Neural cell (in vitro differentiated cells): ENCODE measurements around the gene ITLN2. TPM values are rescaled to one million over a fixed set of nuclear protein-coding genes. Genes with fewer than 3 reads are reported as not detected.

Experiments used
- H2AFZ ChIP-seq: fragments of 200-600, 300-800 bp; sonication (generic), shearing (Covaris generic); 2 replicates; pipeline ENCODE4 v1.6.0; 2014; ENCODE audit warnings: low read depth, mild to moderate bottlenecking, antibody characterized with exemption, low read length, moderate library complexity
- H3F3A ChIP-seq: fragments of 200-600 bp; shearing (Covaris generic); 2 replicates; pipeline ENCODE4 v1.6.1; 2016; ENCODE audit warnings: mild to moderate bottlenecking, moderate library complexity, mixed read lengths, antibody characterized with exemption, low read length; ENCODE audit not compliant: insufficient read depth, poor library complexity, severe bottlenecking
- H3K27ac ChIP-seq: fragments of 200-600, 300-800 bp; sonication (generic), shearing (Covaris generic); 2 replicates; pipeline ENCODE4 v1.5.1; 2014; ENCODE audit warnings: mild to moderate bottlenecking, low read length, moderate library complexity
- H3K27me3 ChIP-seq: fragments of 300-800, 200-600 bp; sonication (generic), shearing (Covaris generic); 2 replicates; pipeline ENCODE4 v1.6.0; 2014; ENCODE audit warnings: mild to moderate bottlenecking, low read depth, low read length, moderate library complexity; ENCODE audit not compliant: insufficient read depth
- H3K36me3 ChIP-seq: fragments of 300-800, 200-600 bp; sonication (generic), shearing (Covaris generic); 2 replicates; pipeline ENCODE4 v1.5.1; 2014; ENCODE audit warnings: mild to moderate bottlenecking, antibody characterized with exemption, low read length, moderate library complexity; ENCODE audit not compliant: insufficient read depth
- H3K4me2 ChIP-seq: fragments of 300-800, 200-600 bp; sonication (generic), shearing (Covaris generic); 2 replicates; pipeline ENCODE4 v1.6.0; 2014; ENCODE audit warnings: mild to moderate bottlenecking, low read length
- H3K4me3 ChIP-seq: fragments of 300-800, 200-600 bp; sonication (generic), shearing (Covaris generic); 2 replicates; pipeline ENCODE4 v1.5.1; 2014; ENCODE audit warnings: mild to moderate bottlenecking, low read length, moderate library complexity
- H3K79me2 ChIP-seq: fragments of 200-600 bp; shearing (Covaris generic); replicated peaks from 2 replicates; pipeline ENCODE4 v1.6.0; 2014; ENCODE audit warnings: mild to moderate bottlenecking, low read length, moderate library complexity; ENCODE audit not compliant: insufficient read depth
- H3K9ac ChIP-seq: fragments of 300-800, 200-600 bp; sonication (generic), shearing (Covaris generic); 2 replicates; pipeline ENCODE4 v1.6.1; 2016; ENCODE audit warnings: mild to moderate bottlenecking, low read length, mixed read lengths
- H3K9me2 ChIP-seq: fragments of 200-600 bp; shearing (Covaris generic); 2 replicates; pipeline ENCODE4 v1.6.1; 2016; ENCODE audit warnings: mild to moderate bottlenecking, low read length, mixed read lengths; ENCODE audit not compliant: insufficient read depth
- H3K9me3 ChIP-seq: fragments of 200-600, 300-800 bp; sonication (generic), shearing (Covaris generic); 2 replicates; pipeline ENCODE4 v1.6.1; 2016; ENCODE audit warnings: mild to moderate bottlenecking, mixed run types, low read length, moderate library complexity, mixed read lengths
- H4K20me1 ChIP-seq: fragments of 200-600 bp; shearing (Covaris generic); 2 replicates; pipeline ENCODE4 v1.6.1; 2016; ENCODE audit warnings: mild to moderate bottlenecking, mixed run types; ENCODE audit not compliant: insufficient read depth
- EP300 ChIP-seq: fragments of 450-650 bp; conservative IDR thresholded peaks from 2 replicates; pipeline ENCODE4 v1.6.1; 2014; ENCODE audit warnings: antibody characterized with exemption, mild to moderate bottlenecking, moderate library complexity; ENCODE audit not compliant: poor library complexity, severe bottlenecking
- EZH2 ChIP-seq: fragments of 200-600, 300-800 bp; shearing (Covaris generic), sonication (generic); IDR thresholded peaks from 2 replicates; pipeline ENCODE4 v1.6.1; 2014; ENCODE audit warnings: antibody characterized with exemption, low read length, borderline replicate concordance, mild to moderate bottlenecking; ENCODE audit not compliant: insufficient read depth, poor library complexity, severe bottlenecking
- MXI1 ChIP-seq: fragments of 450-650 bp; conservative IDR thresholded peaks from 2 replicates; pipeline ENCODE4 v1.6.1; 2014; ENCODE audit warnings: antibody characterized with exemption, mild to moderate bottlenecking; ENCODE audit not compliant: poor library complexity, severe bottlenecking
- POLR2AphosphoS5 ChIP-seq: IDR thresholded peaks from 2 replicates; pipeline ENCODE4 v1.6.1; 2012
- RAD21 ChIP-seq: fragments of 450-650 bp; conservative IDR thresholded peaks from 2 replicates; pipeline ENCODE4 v1.6.1; 2014; ENCODE audit warnings: antibody characterized with exemption, mild to moderate bottlenecking, moderate library complexity
- SMC3 ChIP-seq: fragments of 450-650 bp; conservative IDR thresholded peaks from 2 replicates; pipeline ENCODE4 v1.6.1; 2014; ENCODE audit warnings: antibody characterized with exemption, mild to moderate bottlenecking, moderate library complexity; ENCODE audit not compliant: poor library complexity
- TAF1 ChIP-seq: IDR thresholded peaks from 2 replicates; pipeline ENCODE4 v1.6.1; 2012; ENCODE audit warnings: low read depth
- polyA plus RNA-seq: library from polyadenylated mRNA; depleted of rRNA; stranded (reverse); fragments of >200 nt; gene quantifications from 2 replicates; pipeline ENCODE4 v1.2.3, GENCODE V29; 2014
- TF ChIP-seq, protein P1 (sequence below): fragments of 450-650 bp; IDR thresholded peaks from 2 replicates; pipeline ENCODE4 v1.5.1; 2014; ENCODE audit warnings: antibody characterized with exemption, mild to moderate bottlenecking, moderate library complexity; ENCODE audit not compliant: poor library complexity, severe bottlenecking
- TF ChIP-seq, protein P2 (sequence below): IDR thresholded peaks from 2 replicates; pipeline ENCODE4 v1.6.1; 2012; ENCODE audit warnings: borderline replicate concordance

ITLN2 gene
- polyA plus RNA-seq, 1 donor from 2014 or later = not detected

DNA sequence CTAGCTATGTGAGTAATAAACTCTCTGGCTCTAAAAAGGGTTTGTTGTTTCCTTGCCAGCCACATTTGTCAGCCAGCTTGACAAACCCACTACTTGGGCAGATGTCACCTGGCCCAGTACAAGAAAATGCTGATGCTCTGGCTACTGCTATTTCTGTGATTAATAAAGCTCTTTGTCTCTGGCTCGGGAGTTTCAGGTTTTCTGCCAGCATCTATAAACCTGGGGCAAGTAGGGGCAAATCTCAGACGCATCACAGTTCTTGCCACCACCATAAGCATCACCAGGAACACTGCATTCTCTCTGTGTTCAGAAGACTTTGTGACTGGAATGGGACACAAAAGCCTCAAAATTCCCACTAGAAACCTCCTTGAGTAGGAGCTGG lies 2.5 kb downstream of the ITLN2 start:
- TF ChIP-seq SMC3 (no peak), POLR2AphosphoS5 (no peak), EZH2 (no peak), MXI1 (no peak), EP300 (no peak), RAD21 (no peak), TAF1 (no peak)
- TF ChIP-seq, protein P1, sequence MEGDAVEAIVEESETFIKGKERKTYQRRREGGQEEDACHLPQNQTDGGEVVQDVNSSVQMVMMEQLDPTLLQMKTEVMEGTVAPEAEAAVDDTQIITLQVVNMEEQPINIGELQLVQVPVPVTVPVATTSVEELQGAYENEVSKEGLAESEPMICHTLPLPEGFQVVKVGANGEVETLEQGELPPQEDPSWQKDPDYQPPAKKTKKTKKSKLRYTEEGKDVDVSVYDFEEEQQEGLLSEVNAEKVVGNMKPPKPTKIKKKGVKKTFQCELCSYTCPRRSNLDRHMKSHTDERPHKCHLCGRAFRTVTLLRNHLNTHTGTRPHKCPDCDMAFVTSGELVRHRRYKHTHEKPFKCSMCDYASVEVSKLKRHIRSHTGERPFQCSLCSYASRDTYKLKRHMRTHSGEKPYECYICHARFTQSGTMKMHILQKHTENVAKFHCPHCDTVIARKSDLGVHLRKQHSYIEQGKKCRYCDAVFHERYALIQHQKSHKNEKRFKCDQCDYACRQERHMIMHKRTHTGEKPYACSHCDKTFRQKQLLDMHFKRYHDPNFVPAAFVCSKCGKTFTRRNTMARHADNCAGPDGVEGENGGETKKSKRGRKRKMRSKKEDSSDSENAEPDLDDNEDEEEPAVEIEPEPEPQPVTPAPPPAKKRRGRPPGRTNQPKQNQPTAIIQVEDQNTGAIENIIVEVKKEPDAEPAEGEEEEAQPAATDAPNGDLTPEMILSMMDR = no peak
- TF ChIP-seq, protein P2, sequence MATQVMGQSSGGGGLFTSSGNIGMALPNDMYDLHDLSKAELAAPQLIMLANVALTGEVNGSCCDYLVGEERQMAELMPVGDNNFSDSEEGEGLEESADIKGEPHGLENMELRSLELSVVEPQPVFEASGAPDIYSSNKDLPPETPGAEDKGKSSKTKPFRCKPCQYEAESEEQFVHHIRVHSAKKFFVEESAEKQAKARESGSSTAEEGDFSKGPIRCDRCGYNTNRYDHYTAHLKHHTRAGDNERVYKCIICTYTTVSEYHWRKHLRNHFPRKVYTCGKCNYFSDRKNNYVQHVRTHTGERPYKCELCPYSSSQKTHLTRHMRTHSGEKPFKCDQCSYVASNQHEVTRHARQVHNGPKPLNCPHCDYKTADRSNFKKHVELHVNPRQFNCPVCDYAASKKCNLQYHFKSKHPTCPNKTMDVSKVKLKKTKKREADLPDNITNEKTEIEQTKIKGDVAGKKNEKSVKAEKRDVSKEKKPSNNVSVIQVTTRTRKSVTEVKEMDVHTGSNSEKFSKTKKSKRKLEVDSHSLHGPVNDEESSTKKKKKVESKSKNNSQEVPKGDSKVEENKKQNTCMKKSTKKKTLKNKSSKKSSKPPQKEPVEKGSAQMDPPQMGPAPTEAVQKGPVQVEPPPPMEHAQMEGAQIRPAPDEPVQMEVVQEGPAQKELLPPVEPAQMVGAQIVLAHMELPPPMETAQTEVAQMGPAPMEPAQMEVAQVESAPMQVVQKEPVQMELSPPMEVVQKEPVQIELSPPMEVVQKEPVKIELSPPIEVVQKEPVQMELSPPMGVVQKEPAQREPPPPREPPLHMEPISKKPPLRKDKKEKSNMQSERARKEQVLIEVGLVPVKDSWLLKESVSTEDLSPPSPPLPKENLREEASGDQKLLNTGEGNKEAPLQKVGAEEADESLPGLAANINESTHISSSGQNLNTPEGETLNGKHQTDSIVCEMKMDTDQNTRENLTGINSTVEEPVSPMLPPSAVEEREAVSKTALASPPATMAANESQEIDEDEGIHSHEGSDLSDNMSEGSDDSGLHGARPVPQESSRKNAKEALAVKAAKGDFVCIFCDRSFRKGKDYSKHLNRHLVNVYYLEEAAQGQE = no peak
- no peaks in the 10 kb centered on the region for H3K9me3 ChIP-seq
- H3K79me2 ChIP-seq = no peaks in the 10 kb centered on the region
- no peaks in the 10 kb centered on the region for H3K27me3 ChIP-seq
- no peaks in the 10 kb centered on the region for H4K20me1 ChIP-seq
- H3K36me3 ChIP-seq = no peaks in the 10 kb centered on the region
- H3K4me3 ChIP-seq = no peak overlapping the region
- no peak overlapping the region for H3K9ac ChIP-seq
- H3K4me2 ChIP-seq = no peak overlapping the region
- no peak overlapping the region for H2AFZ ChIP-seq
- no peaks in the 10 kb centered on the region for H3K9me2 ChIP-seq
- no peaks in the 10 kb centered on the region for H3F3A ChIP-seq
- no peak overlapping the region for H3K27ac ChIP-seq

DNA sequence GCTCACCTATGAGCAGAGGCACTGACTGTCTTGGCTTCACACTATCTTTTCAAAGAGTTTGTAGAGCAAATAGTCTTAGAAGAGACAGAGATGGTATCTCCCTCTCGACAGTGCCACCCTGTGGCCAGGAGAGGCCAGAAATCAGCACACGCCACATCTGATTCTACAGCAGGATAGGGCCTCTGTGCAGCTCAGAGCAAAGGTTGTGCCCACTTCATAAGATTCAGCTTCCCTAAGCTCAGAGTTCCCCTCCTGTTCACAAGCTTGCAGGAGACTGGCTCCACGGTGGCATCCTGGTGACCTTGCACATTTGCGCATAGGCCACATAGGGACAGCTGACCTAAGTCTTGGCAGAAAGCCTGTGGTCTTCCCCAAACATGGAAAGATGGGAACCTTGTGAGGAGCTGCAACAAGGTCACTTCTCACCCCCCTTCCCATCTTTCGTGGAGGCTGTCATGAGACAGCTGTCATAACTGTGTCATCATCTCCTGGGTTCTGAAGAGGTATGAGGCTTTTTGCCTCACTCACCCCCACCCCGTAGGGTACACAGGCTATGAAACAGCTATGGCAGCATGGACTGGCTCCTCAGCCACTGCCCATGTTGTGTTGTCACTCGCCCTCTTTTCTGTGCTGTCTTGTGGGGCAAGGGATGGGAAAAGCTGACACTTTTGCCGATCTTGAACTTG lies 3.0 kb downstream of the ITLN2 start:
- Histone ChIP-seq H3K36me3 (no peaks in the 10 kb centered on the region), H3K27ac (no peak overlapping the region), H3K9me2 (no peaks in the 10 kb centered on the region), H3K9me3 (no peaks in the 10 kb centered on the region), H2AFZ (no peak overlapping the region), H3K9ac (no peak overlapping the region), H3K4me2 (no peak overlapping the region), H3K79me2 (no peaks in the 10 kb centered on the region), H3K4me3 (no peak overlapping the region), H3K27me3 (no peaks in the 10 kb centered on the region), H3F3A (no peaks in the 10 kb centered on the region), H4K20me1 (no peaks in the 10 kb centered on the region)
- TF ChIP-seq, protein P1 = peak; percentile 52
- TF ChIP-seq RAD21 = peak; percentile 37
- TF ChIP-seq EP300 = no peak
- no peak for TF ChIP-seq EZH2
- TF ChIP-seq SMC3 = peak; percentile 59
